GM19193 (cell line): ENCODE results near the gene MYL12A.
A peak's percentile ranks its signal among the peaks of the same experiment; 100 is the strongest.

Experiments used
- POLR2A ChIP-seq: IDR thresholded peaks from 4 replicates; pipeline ENCODE4 v1.6.1; 2011; ENCODE audit not compliant: insufficient read depth, insufficient read length; ENCODE audit errors: extremely low read depth

Gene MYL12A

GRCh38 chr18:3283253-3283863 lies 35.8 kb downstream of the MYL12A start:
- no peak for TF ChIP-seq POLR2A

GRCh38 chr18:3283908-3284307 lies 36.3 kb downstream of the MYL12A start:
- no peak for TF ChIP-seq POLR2A

- no peak for TF ChIP-seq POLR2A
Measured at GRCh38 chr18:3284501-3284900, 36.9 kb downstream of the MYL12A start.

GRCh38 chr18:3286159-3286558 lies 38.6 kb downstream of the MYL12A start:
- no peak for TF ChIP-seq POLR2A

GRCh38 chr18:3293196-3293951 lies 45.8 kb downstream of the MYL12A start:
- no peak for TF ChIP-seq POLR2A

- TF ChIP-seq POLR2A, result no peak
Measured at GRCh38 chr18:3294435-3295080, 47.0 kb downstream of the MYL12A start.

- TF ChIP-seq POLR2A, result peak; percentile 72
Measured at GRCh38 chr18:3297025-3297984, 49.7 kb downstream of the MYL12A start.

GRCh38 chr18:3304832-3305231 lies 57.2 kb downstream of the MYL12A start:
- no peak for TF ChIP-seq POLR2A

- TF ChIP-seq POLR2A, result no peak
Measured at GRCh38 chr18:3305354-3305762, 57.8 kb downstream of the MYL12A start.
